RWPE2 (cell line): Measurements from ENCODE around the gene GRID2.

Experiments
- ATAC-seq: fragments of 200-7000 bp; cut with Tn5 transposase; 3 replicates; pipeline ENCODE4 v1.9.1; 2021; ENCODE audit warnings: low read depth
- DNase-seq: peaks from one replicate; pipeline ENCODE4 v3.0.0-alpha.2; 2020; ENCODE audit warnings: low spot score
- H3K27ac ChIP-seq: fragments of 450-650 bp; 2 replicates; pipeline ENCODE4 v1.5.1; 2017; ENCODE audit warnings: mild to moderate bottlenecking; ENCODE audit not compliant: poor library complexity, severe bottlenecking
- H3K27me3 ChIP-seq: fragments of 250-450 bp; sonication (Bioruptor Pico); 2 replicates; pipeline ENCODE4 v1.5.1; 2021; ENCODE audit warnings: mild to moderate bottlenecking, moderate library complexity; ENCODE audit not compliant: insufficient read depth, poor library complexity, severe bottlenecking
- H3K36me3 ChIP-seq: fragments of 250-450 bp; sonication (Bioruptor Pico); 2 replicates; pipeline ENCODE4 v1.5.1; 2020; ENCODE audit warnings: low read depth, mild to moderate bottlenecking, moderate library complexity
- H3K4me1 ChIP-seq: fragments of 250-450 bp; sonication (Bioruptor Pico); 2 replicates; pipeline ENCODE4 v1.5.1; 2021; ENCODE audit warnings: mild to moderate bottlenecking, moderate library complexity; ENCODE audit not compliant: insufficient read depth, poor library complexity, severe bottlenecking
- H3K4me3 ChIP-seq: fragments of 250-450 bp; sonication (Bioruptor Pico); 2 replicates; pipeline ENCODE4 v1.5.1; 2021; ENCODE audit warnings: mild to moderate bottlenecking, moderate library complexity; ENCODE audit not compliant: severe bottlenecking
- H3K9me3 ChIP-seq: fragments of 250-450 bp; sonication (Bioruptor Pico); 2 replicates; pipeline ENCODE4 v1.5.1; 2021; ENCODE audit warnings: mild to moderate bottlenecking, moderate library complexity; ENCODE audit not compliant: severe bottlenecking
- CTCF ChIP-seq: fragments of 450-650 bp; IDR thresholded peaks from one replicate; pipeline ENCODE4 v1.5.1; 2017; ENCODE audit warnings: mild to moderate bottlenecking, moderate library complexity; ENCODE audit not compliant: poor library complexity, severe bottlenecking

GRID2 gene

GRCh38 chr4:93212250-93212649, 908.5 kb downstream of the GRID2 start:
- Histone ChIP-seq H3K27ac (no peak overlapping the region), H3K9me3 (no peaks in the 10 kb centered on the region), H3K36me3 (no peaks in the 10 kb centered on the region), H3K4me1 (no peaks in the 10 kb centered on the region), H3K4me3 (no peak overlapping the region), H3K27me3 (no peaks in the 10 kb centered on the region)
- TF ChIP-seq CTCF = no peak
- ATAC-seq (no peak), DNase-seq (no peak)

GRCh38 chr4:93216646-93217045, 912.9 kb downstream of the GRID2 start:
- Histone ChIP-seq H3K4me1 (no peaks in the 10 kb centered on the region), H3K36me3 (no peaks in the 10 kb centered on the region), H3K9me3 (no peaks in the 10 kb centered on the region), H3K27me3 (no peaks in the 10 kb centered on the region), H3K27ac (no peak overlapping the region), H3K4me3 (no peak overlapping the region)
- TF ChIP-seq CTCF = no peak
- DNase-seq = no peak
- no peak for ATAC-seq

- H3K4me1 ChIP-seq = no peaks in the 10 kb centered on the region
- no peak overlapping the region for H3K4me3 ChIP-seq
- ATAC-seq (no peak), DNase-seq (no peak)
- H3K27ac ChIP-seq = no peak overlapping the region
- H3K27me3 ChIP-seq = no peaks in the 10 kb centered on the region
- TF ChIP-seq CTCF = no peak
- H3K9me3 ChIP-seq = no peaks in the 10 kb centered on the region
- no peaks in the 10 kb centered on the region for H3K36me3 ChIP-seq
These were observed 913.7 kb downstream of the GRID2 start for GRCh38 chr4:93217431-93217830.

GRCh38 chr4:93221771-93222170, 918.0 kb downstream of the GRID2 start:
- no peaks in the 10 kb centered on the region for H3K27me3 ChIP-seq

GRCh38 chr4:93228021-93228420, 924.3 kb downstream of the GRID2 start:
- Histone ChIP-seq H3K27ac (no peak overlapping the region), H3K9me3 (no peaks in the 10 kb centered on the region), H3K36me3 (no peaks in the 10 kb centered on the region), H3K4me1 (no peaks in the 10 kb centered on the region), H3K27me3 (no peaks in the 10 kb centered on the region), H3K4me3 (no peak overlapping the region)
- no peak for DNase-seq
- no peak for TF ChIP-seq CTCF
- no peak for ATAC-seq

More at GRCh38 chr4:93221771-93222170, 918.0 kb downstream of the GRID2 start:
- no peak overlapping the region for H3K4me3 ChIP-seq
- no peak overlapping the region for H3K27ac ChIP-seq
- no peaks in the 10 kb centered on the region for H3K4me1 ChIP-seq
- no peak for TF ChIP-seq CTCF
- DNase-seq (no peak), ATAC-seq (no peak)
- H3K36me3 ChIP-seq = no peaks in the 10 kb centered on the region
- H3K9me3 ChIP-seq = no peaks in the 10 kb centered on the region
